Measurements from ENCODE around the gene GDPD5.

DNA sequence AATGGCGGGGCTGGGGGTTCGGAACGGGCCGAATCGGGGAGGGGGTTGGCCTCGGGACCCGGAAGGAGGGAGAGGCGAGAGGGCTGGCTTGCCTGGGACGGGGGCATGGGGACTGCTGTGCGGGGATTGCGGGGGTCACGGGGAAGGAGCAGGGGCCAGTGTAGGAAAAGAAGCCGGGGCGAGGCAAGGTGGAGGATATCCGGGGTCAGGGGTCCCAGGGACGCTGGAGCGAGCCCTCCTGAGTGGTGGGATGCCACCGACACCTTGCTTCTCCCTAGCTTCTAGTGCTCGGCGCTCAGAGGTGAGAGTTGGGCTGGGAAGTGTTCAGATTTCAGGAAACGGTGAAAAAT lies 426 bp upstream of the GDPD5 start:
- TF ChIP-seq POLR2AphosphoS5 (IDR thresholded peaks at IDR 0.05) = no peak
- TF ChIP-seq, protein P1, sequence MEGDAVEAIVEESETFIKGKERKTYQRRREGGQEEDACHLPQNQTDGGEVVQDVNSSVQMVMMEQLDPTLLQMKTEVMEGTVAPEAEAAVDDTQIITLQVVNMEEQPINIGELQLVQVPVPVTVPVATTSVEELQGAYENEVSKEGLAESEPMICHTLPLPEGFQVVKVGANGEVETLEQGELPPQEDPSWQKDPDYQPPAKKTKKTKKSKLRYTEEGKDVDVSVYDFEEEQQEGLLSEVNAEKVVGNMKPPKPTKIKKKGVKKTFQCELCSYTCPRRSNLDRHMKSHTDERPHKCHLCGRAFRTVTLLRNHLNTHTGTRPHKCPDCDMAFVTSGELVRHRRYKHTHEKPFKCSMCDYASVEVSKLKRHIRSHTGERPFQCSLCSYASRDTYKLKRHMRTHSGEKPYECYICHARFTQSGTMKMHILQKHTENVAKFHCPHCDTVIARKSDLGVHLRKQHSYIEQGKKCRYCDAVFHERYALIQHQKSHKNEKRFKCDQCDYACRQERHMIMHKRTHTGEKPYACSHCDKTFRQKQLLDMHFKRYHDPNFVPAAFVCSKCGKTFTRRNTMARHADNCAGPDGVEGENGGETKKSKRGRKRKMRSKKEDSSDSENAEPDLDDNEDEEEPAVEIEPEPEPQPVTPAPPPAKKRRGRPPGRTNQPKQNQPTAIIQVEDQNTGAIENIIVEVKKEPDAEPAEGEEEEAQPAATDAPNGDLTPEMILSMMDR (IDR thresholded peaks at IDR 0.05) = no peak
